Measurements from ENCODE around the gene OR51I1. TPM values are rescaled to one million over a fixed set of nuclear protein-coding genes. Genes with fewer than 3 reads are reported as not detected.
A peak's percentile ranks its signal among the peaks of the same experiment; 100 is the strongest.

Gene OR51I1
- total RNA-seq, 1 experiment from 2014 or later, result not detected

DNA sequence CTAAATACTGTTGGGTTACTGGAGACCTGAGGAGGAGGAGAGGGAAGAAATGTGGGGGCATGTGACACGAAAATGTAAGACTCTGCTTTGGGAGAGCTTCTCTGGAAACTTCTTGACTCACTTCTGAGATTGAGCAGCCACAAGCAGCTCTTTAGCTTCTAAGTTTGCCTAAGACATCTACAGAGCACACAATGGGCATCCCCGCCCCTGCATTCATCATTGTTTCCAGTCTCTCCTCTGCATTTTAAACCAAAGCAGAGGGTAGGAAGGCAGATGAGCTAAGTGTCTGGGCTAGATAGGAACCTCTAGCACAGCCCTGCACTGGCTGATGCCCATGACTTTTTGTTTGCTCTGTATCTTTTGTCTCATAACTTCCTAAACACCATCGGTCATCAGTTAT, 45.1 kb upstream of the OR51I1 start:
- no peak for DNase-seq (ENCODE audit: unreplicated experiment)
- Mint-ChIP-seq H3K27me3 (ENCODE audit: insufficient read depth, unreplicated experiment) (peaks cover 38% of the 10 kb centered on the region), H3K9me3 (ENCODE audit: unreplicated experiment) (no peaks in the 10 kb centered on the region), H3K36me3 (ENCODE audit: insufficient read depth, unreplicated experiment) (no peaks in the 10 kb centered on the region), H3K4me3 (ENCODE audit: unreplicated experiment) (no peak overlapping the region), H3K4me1 (ENCODE audit: insufficient read depth, unreplicated experiment) (no peaks in the 10 kb centered on the region), H3K27ac (ENCODE audit: low read depth, unreplicated experiment) (no peak overlapping the region)
- intact Hi-C loops (cut with micrococcal nuclease), result no loop called here
- BruUV-seq (replicated peaks), result no TSS peak
- POLR2A ChIA-PET, result interaction anchor here (0.7 kb wide), 1 partner anchor 9 kb away, joined by 4 read pairs; no protein-coding TSS in a partner anchor
- CTCF ChIA-PET, result interaction anchor here (0.6 to 1.6 kb wide), 2 partner anchors 10 to 865 kb away, joined by 3 to 9 read pairs; no protein-coding TSS in a partner anchor
- TF ChIP-seq CTCF (IDR thresholded peaks at IDR 0.05; ENCODE audit: unreplicated experiment), result no peak

DNA sequence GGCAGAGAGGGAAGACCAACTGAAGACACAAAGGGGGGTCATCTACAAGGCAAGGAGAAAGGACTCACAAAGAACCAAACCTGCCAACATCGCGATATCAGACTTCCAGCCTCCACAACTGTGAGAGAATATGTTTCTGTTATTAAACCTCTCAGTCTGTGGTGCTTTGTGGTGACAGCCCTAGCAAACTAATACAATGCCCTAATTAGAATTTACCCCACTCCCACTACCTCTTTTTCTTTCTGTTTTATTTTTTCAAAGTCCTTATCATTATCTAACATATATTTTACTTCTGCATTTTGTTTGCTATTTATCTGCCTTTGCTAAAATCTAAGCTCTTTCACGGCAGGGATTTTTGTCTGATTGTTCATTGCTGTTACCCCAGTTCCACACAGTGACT, 44.7 kb upstream of the OR51I1 start:
- intact Hi-C loops (cut with micrococcal nuclease), result no loop called here
- no peak for DNase-seq (ENCODE audit: unreplicated experiment)
- no TSS peak for BruUV-seq (replicated peaks)
- no peaks in the 10 kb centered on the region for H3K4me1 Mint-ChIP-seq (ENCODE audit: insufficient read depth, unreplicated experiment)
- ChIA-PET CTCF (interaction anchor here (1.6 kb wide), 1 partner anchor 10 kb away, joined by 9 read pairs; no protein-coding TSS in a partner anchor), POLR2A (interaction anchor here (0.7 kb wide), 1 partner anchor 10 kb away, joined by 4 read pairs; no protein-coding TSS in a partner anchor)
- H3K36me3 Mint-ChIP-seq (ENCODE audit: insufficient read depth, unreplicated experiment), result no peaks in the 10 kb centered on the region
- no peak overlapping the region for H3K4me3 Mint-ChIP-seq (ENCODE audit: unreplicated experiment)
- H3K27me3 Mint-ChIP-seq (ENCODE audit: insufficient read depth, unreplicated experiment), result peaks cover 34% of the 10 kb centered on the region
- H3K27ac Mint-ChIP-seq (ENCODE audit: low read depth, unreplicated experiment), result no peak overlapping the region
- H3K9me3 Mint-ChIP-seq (ENCODE audit: unreplicated experiment), result no peaks in the 10 kb centered on the region
- TF ChIP-seq CTCF (IDR thresholded peaks at IDR 0.05; ENCODE audit: unreplicated experiment), result no peak

- peak; percentile 74 for TF ChIP-seq CTCF (IDR thresholded peaks at IDR 0.05; ENCODE audit: unreplicated experiment)
- Mint-ChIP-seq H3K9me3 (ENCODE audit: unreplicated experiment) (no peaks in the 10 kb centered on the region), H3K4me3 (ENCODE audit: unreplicated experiment) (no peak overlapping the region), H3K27me3 (ENCODE audit: insufficient read depth, unreplicated experiment) (peaks cover 43% of the 10 kb centered on the region), H3K36me3 (ENCODE audit: insufficient read depth, unreplicated experiment) (no peaks in the 10 kb centered on the region), H3K4me1 (ENCODE audit: insufficient read depth, unreplicated experiment) (no peaks in the 10 kb centered on the region), H3K27ac (ENCODE audit: low read depth, unreplicated experiment) (no peak overlapping the region)
- intact Hi-C loops (cut with micrococcal nuclease), result loop anchor here (1.0 kb wide), 4 partner anchors 77 to 415 kb away; partner anchors contain the start of gene OR52N2
- CTCF ChIA-PET, result interaction anchor here (0.7 to 2.8 kb wide), 36 partner anchors 9 to 887 kb away, joined by 3 to 12 read pairs (median 4); partner anchors contain the start of genes OR51I2, OR52H1, OR52N2 and TRIM22
- DNase-seq (ENCODE audit: unreplicated experiment), result peak; percentile 64
- POLR2A ChIA-PET, result interaction anchor here (1.0 kb wide), 1 partner anchor 209 kb away, joined by 3 read pairs; the partner anchor contains the start of gene TRIM5
- no TSS peak for BruUV-seq (replicated peaks)
Measured at GRCh38 chr11:5476186-5476819, 35.0 kb upstream of the OR51I1 start.

DNA sequence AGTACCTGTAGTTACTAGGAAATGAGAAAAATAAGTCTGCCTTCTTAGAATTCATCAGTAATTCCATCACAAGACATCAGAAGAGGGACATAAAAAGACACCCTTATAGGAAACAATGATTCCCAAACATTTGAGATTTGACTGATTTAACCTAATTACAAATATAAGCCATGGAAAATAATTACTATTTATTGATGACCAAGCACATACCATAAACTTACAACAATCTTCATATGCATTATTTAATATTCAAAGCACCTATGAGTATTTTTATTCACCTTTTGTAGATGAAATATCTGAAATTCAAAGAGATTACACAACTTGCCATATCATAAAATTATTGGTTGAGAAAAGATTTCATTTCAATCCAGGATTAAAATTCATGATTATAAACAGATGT, 32.6 kb upstream of the OR51I1 start:
- Mint-ChIP-seq H3K27me3 (ENCODE audit: insufficient read depth, unreplicated experiment) (peaks cover 65% of the 10 kb centered on the region), H3K27ac (ENCODE audit: low read depth, unreplicated experiment) (no peak overlapping the region), H3K9me3 (ENCODE audit: unreplicated experiment) (no peaks in the 10 kb centered on the region), H3K4me1 (ENCODE audit: insufficient read depth, unreplicated experiment) (no peaks in the 10 kb centered on the region), H3K36me3 (ENCODE audit: insufficient read depth, unreplicated experiment) (no peaks in the 10 kb centered on the region), H3K4me3 (ENCODE audit: unreplicated experiment) (no peak overlapping the region)
- intact Hi-C loops (cut with micrococcal nuclease), result no loop called here
- CTCF ChIA-PET, result no interaction called here
- no TSS peak for BruUV-seq (replicated peaks)
- POLR2A ChIA-PET, result no interaction called here
- TF ChIP-seq CTCF (IDR thresholded peaks at IDR 0.05; ENCODE audit: unreplicated experiment), result no peak
- DNase-seq (ENCODE audit: unreplicated experiment), result no peak

Data from MCF 10A (cell line).